Measurements from ENCODE around the gene PRPF18.

The PRPF18 gene

GRCh38 chr10:13636776-13637175, 50.0 kb downstream of the PRPF18 start:
- no peak overlapping the region for H3K4me3 ChIP-seq (replicated peaks; ENCODE audit: low read depth, low read length)
- TF ChIP-seq CTCF (IDR thresholded peaks at IDR 0.05; ENCODE audit: low read length, missing control alignments): no peak
- no peak for DNase-seq (ENCODE audit: low read depth)

GRCh38 chr10:13637303-13637856, 50.6 kb downstream of the PRPF18 start:
- no peak for DNase-seq (ENCODE audit: low read depth)
- no peak overlapping the region for H3K4me3 ChIP-seq (replicated peaks; ENCODE audit: low read depth, low read length)
- no peak for TF ChIP-seq CTCF (IDR thresholded peaks at IDR 0.05; ENCODE audit: low read length, missing control alignments)

GRCh38 chr10:13637894-13638293, 51.1 kb downstream of the PRPF18 start:
- no peak overlapping the region for H3K4me3 ChIP-seq (replicated peaks; ENCODE audit: low read depth, low read length)
- no peak for DNase-seq (ENCODE audit: low read depth)
- no peak for TF ChIP-seq CTCF (IDR thresholded peaks at IDR 0.05; ENCODE audit: low read length, missing control alignments)

GRCh38 chr10:13642293-13642692, 55.5 kb downstream of the PRPF18 start:
- TF ChIP-seq CTCF (IDR thresholded peaks at IDR 0.05; ENCODE audit: low read length, missing control alignments): no peak
- no peak overlapping the region for H3K4me3 ChIP-seq (replicated peaks; ENCODE audit: low read depth, low read length)
- DNase-seq (ENCODE audit: low read depth): no peak

- TF ChIP-seq CTCF (IDR thresholded peaks at IDR 0.05; ENCODE audit: low read length, missing control alignments): no peak
- no peak overlapping the region for H3K4me3 ChIP-seq (replicated peaks; ENCODE audit: low read depth, low read length)
- no peak for DNase-seq (ENCODE audit: low read depth)
Measured at GRCh38 chr10:13643016-13643415, 56.3 kb downstream of the PRPF18 start.

GRCh38 chr10:13644866-13645265, 58.1 kb downstream of the PRPF18 start:
- no peak overlapping the region for H3K4me3 ChIP-seq (replicated peaks; ENCODE audit: low read depth, low read length)
- no peak for TF ChIP-seq CTCF (IDR thresholded peaks at IDR 0.05; ENCODE audit: low read length, missing control alignments)
- no peak for DNase-seq (ENCODE audit: low read depth)

- no peak for TF ChIP-seq CTCF (IDR thresholded peaks at IDR 0.05; ENCODE audit: low read length, missing control alignments)
- no peak for DNase-seq (ENCODE audit: low read depth)
- H3K4me3 ChIP-seq (replicated peaks; ENCODE audit: low read depth, low read length): no peak overlapping the region
Measured at GRCh38 chr10:13648425-13648824, 61.7 kb downstream of the PRPF18 start.
